NCI-H1105 treated with DMSO at 0.1 percent for 48 hours (cell line): ENCODE measurements around the gene POMGNT1.

Experiments used
- DNase-seq: peaks from one replicate; lab custom pipeline; 2025; lab: John Stamatoyannopoulos, UW

POMGNT1 gene

GRCh38 chr1:46210561-46210960 is 12.3 kb upstream of the POMGNT1 start:
- DNase-seq = no peak

DNA sequence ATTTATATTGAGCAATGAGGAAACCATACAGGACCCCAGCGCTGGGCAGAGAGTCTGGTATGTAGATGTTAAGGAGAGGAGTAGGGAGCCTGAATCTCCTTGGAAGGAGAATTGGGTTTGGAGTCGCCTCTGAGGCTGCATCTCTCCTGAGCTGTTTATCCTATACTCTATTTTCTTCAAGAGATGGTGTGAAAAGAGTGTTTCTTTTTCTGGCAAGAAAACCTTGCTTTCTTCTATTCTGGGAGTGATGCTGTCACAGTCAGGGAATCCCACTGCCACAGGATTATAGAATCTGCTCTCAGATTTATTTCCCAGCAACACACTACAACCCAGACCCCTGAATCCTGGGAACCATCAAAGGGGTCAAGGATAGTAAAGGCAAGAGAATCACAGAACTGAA is 8.2 kb upstream of the POMGNT1 start:
- DNase-seq = no peak

- no peak for DNase-seq
Measured at GRCh38 chr1:46205791-46206190, 7.6 kb upstream of the POMGNT1 start.

- DNase-seq = no peak
Measured at GRCh38 chr1:46205141-46205540, 6.9 kb upstream of the POMGNT1 start.

DNA sequence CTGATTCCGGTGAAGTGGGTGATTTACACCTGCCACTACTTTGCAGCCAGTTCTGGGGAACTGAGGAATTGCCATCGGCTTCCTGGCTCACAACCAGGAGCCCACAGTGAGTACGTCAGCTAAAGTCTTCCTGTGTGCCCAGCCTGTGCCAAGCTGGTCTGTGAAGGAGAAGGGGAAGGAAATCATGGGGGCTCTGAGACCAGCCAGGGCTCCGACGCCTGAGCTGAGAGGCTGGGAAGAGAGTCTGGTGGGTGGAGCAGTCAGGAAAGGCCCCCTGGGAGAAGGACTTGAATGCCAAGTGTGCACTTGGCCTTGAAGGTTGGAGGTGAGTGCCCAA is 6.1 kb upstream of the POMGNT1 start:
- peak; percentile 30 for DNase-seq

DNA sequence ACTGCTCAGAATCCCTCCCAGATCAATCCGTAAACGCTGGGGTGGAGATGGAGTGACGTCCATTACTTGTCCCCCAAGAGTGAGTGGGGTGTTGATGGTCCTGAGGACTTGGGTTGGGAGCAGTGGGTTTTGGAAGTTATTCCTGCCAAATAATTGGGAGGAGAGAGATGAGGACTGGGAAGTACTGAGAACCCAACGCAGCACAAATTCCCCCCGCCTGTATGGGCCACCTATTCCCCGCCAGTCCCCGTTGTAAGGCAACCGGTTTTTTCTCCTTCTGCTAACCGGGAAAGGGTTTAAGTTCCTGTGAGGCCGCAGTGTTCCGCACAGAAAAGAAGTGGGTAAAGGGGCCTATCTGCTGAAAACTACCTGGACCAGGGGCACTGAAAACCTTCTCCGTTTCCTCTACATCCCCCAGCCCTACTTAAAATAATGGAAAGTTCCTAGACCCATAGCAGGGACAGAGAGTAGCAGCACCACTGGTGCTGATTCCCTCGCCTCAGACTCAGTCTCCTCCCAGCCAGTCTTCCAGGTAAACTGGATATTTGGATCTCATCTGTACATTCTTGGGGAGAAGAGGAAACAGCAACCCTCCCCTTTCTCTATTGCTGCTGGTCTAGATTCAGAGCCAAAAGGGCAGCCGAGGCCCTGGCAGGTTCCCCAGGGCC is 5.6 kb upstream of the POMGNT1 start:
- peak; percentile 56 for DNase-seq

DNA sequence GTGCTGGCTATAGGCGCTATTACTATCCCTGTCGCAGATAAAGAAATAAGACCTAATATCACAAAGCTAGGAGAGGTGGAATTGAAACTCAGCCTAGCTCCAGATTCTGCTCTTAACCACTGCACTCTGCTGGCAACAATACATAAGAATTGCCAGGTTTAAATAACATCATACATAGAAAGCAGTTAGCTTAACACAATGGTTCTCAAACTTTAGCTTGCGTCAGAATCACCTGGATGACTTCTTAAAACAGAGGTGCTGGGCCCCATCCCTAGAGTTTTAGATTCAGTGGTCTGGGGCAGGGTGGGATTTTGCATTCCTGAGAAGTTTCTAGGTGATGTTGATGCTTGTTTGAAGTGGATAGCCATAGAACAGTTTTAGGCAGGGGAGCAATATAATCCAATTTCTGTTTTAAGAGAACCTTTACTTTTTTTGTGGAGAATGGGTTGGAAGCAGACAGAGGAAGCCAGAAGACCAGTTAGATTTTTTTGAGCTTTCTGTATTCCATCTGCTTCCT is 1.1 kb upstream of the POMGNT1 start:
- DNase-seq = no peak

DNA sequence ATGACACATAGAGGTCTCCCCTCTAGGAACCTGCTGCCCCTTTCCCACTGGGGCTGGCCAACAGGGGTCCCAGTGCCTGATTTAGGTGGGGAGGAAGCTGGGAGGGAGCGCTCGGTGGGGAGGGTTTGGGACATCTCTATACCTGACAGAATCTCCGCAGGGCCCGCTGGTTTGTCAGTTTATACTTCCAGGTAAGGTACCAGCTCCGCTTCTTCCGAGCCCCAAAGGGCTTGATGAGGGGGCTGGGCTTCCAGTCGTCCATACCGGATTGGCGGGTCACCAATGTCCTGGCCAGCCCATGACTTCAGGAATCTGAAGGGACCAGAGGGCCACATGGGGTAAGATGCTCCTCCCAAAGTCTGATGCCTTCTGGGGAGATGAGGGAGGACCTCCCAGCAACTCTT is 672 bp downstream of the POMGNT1 start:
- DNase-seq = no peak

- DNase-seq = no peak
Measured at GRCh38 chr1:46196609-46197008, 1.6 kb downstream of the POMGNT1 start.

- no peak for DNase-seq
Measured at GRCh38 chr1:46194641-46195193, 3.5 kb downstream of the POMGNT1 start.

- DNase-seq = no peak
Measured at GRCh38 chr1:46193984-46194570, 4.2 kb downstream of the POMGNT1 start.

DNA sequence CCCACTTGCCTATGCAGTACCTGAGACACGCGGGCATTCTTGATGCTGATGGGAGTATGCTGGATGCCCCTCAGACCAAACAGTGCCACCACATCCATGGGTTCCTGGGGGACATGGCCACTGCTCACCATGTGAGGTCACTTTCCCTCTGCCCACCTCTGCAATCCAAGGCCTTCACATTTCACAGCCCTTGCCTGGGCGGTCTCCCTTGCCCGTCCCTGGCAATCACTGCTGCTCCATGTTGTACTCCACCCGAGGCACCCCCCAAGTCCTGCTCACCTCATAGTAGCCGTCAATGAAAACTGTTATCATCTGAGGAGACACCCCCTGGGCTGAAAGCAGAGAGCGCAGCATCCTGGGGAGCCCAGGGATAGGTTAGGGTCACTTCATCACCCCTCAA is 4.9 kb downstream of the POMGNT1 start:
- DNase-seq = no peak

DNA sequence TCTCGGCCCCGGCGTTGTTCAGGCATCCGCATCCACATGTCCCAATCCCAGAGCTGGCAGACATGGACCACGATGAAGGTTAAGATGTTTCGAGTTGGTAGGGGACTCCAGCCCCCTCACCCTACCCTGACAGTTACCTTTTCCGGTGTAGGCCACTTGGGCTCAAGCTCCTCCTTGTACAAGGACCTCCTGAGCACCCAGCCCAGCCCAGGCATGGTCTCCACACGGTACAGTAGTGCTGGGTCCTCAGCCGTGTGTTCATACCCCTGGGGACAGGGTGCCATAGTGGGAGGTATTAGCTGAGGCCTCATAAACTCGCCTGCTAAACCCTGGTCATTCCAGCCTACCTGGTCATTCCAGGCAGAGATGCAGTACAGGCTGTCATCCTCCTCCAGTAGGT is 6.1 kb downstream of the POMGNT1 start:
- DNase-seq = no peak

GRCh38 chr1:46191033-46191701 is 7.1 kb downstream of the POMGNT1 start:
- no peak for DNase-seq

- DNase-seq = no peak
Measured at GRCh38 chr1:46190539-46190938, 7.7 kb downstream of the POMGNT1 start.

GRCh38 chr1:46188295-46189030 is 9.8 kb downstream of the POMGNT1 start:
- no peak for DNase-seq

- no peak for DNase-seq
Measured at GRCh38 chr1:46187106-46187869, 10.9 kb downstream of the POMGNT1 start.

DNA sequence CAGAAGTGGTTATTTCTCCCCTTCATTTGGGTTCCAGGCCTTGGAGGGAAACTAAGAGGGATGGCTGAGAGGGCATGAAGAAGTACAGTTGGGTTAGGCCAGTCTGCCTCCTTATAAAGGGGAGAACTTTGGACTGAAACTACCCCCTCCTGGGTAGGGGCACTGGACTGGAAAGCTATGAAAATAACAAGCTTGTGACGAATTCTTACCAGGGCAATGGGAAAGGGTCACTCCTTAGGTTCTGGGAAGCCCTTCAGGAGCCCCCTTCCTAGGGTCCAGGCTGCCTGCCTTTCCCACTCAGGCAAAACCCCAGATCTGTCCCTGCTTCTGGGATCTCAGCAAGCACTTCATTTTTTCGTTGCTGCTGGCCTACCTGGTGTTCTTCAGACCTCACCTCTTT is 12.2 kb downstream of the POMGNT1 start:
- no peak for DNase-seq

- DNase-seq = no peak
Measured at GRCh38 chr1:46184920-46185658, 13.1 kb downstream of the POMGNT1 start.

DNA sequence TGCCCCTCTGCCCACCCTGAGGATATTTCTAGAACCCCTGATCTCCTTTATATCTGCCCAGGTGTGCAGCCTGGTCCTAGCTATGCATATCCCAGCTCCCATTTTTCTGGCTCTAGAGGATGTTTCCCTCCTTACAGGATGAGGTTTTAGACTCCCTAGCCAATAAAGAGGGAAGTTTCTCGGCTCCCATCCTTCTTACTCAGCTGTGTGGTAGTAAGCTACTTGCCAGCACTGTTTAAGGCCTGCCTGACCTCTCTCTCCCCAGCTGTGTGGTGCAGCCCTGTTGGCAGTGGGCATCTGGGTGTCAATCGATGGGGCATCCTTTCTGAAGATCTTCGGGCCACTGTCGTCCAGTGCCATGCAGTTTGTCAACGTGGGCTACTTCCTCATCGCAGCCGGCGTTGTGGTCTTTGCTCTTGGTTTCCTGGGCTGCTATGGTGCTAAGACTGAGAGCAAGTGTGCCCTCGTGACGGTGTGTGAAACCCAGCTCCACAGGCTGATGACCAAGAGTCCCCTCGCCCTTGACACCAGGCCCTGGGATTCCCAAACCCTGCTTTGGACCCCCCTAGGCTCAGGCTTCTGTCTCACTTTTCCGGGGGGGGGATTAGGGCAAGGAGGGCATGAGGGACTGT is 14.2 kb downstream of the POMGNT1 start:
- DNase-seq = no peak
